Activated CD4-positive, CD25-positive, alpha-beta regulatory T cell treated with anti-CD3 and anti-CD28 coated beads, Interleukin-2, amount 50 U/mL, for 24 hours (primary cell): Measurements from ENCODE around the gene SKAP1.

Experiments
- ATAC-seq, 2 donors: fragments of 150-1000 bp; cut with Tn5 transposase; one replicate each; pipeline ENCODE4 v1.10.0; 2021; ENCODE audit warnings: mild to moderate bottlenecking in 1 of 2, moderate library complexity in 1 of 2

SKAP1 gene

DNA sequence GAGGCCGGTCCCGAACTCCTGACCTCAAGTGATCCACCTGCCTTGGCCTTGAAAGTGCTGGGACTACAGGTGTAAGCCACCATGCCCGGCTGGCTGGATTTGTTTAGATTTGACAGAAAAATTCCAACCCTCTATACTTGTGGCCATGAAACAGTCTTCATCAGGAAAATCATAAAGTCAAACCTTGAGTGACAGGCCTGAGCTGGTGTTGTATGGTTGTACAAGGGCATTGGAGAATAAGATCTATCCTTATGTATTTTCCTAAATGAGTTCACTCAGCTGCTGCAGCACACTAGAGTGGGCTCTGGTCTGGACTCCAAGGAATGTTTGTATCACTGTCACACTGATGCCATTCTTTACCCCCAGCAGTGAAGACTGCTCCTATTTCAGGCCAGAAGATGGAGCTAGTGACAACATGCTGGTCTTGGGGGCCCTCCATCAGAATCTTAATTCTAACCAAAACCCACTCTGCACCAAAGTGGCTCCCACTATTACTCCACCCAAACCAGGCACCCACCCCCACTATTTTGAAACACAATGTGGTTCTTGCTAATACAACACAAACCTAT is 295.0 kb downstream of the SKAP1 start:
- no peak for ATAC-seq

- no peak for ATAC-seq
These were observed 297.6 kb downstream of the SKAP1 start for GRCh38 chr17:48132385-48132784.

GRCh38 chr17:48131216-48131824 is 298.7 kb downstream of the SKAP1 start:
- ATAC-seq, result peak; percentile 79 to 83

DNA sequence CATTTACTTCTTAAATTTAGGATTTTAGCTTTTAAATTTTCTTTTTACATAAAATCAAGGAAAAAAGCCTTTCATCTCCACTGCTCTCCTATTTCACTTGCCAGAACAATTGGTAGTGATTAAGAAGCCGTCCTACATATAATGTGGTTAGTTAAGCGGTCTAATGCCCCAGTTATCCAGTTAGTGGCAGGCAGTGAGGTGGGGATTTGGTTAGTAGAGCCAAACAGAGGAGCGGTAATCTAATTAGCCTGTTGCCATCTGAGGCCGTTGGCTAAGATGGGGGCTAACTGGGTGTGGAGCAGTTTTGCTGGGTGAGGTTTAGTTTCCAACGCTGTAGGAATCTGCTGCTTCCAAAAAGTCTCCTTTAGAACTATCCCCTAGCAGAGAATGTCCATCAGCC is 300.0 kb downstream of the SKAP1 start:
- no peak for ATAC-seq

DNA sequence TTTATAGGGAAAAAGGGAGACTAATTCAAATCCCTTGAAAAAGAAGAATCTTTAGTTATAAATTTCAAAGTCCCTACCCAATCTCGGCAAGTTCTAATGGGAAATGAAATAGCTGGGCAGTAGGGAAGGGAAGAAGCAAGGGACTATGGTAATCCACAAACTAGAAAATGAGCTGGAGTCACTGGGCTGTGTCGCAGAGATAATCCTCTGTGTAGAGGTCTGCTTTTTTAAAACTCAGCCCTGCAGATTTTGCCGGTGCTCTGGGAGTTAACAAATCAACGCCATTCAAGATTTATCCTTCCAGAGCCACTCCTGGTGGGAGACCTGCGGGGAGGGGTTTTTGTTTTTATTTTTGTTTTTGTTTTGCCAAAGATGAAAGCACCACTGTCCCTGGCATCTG is 301.6 kb downstream of the SKAP1 start:
- ATAC-seq, result no peak

GRCh38 chr17:48127371-48128051 is 302.5 kb downstream of the SKAP1 start:
- no peak for ATAC-seq

- no peak for ATAC-seq
These were observed 303.5 kb downstream of the SKAP1 start for GRCh38 chr17:48126532-48126850.

DNA sequence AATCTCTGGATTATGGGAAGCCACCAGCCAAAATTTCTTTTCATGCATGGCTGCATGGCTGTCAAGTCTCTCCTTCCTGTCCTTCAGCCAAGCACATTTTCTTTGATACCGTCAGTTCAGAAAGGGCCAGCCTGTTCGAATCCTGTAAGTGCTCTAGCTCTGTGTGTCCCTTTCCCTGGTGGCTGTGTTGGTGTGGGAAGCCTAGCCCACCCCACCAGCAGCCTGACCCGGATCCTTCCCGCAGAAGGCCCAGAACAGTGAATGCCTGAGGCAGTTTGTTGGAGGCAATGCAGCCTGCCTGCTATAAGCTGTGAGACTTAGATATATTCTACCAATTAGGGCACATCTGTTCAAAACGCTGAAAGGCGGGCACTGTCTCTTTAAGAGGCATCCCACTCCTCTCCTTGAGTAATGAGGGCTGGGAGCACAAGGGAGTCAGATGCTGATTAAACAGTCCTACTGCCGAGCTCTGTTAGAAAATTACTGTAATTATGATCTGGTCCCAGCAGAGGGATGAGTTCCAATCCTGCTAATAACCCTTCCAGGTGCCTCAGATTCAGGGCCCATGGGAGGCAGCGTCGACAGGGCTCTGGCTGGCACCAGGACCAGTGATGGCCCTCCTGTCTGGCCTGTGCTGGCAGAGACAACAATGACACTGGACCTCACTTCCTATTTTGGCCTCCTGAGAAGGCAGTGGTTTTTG is 304.0 kb downstream of the SKAP1 start:
- no peak for ATAC-seq

GRCh38 chr17:48123776-48124388 is 306.1 kb downstream of the SKAP1 start:
- peak in 1 of 2 donors; percentile 27 for ATAC-seq

GRCh38 chr17:48123111-48123510 is 306.9 kb downstream of the SKAP1 start:
- no peak for ATAC-seq

DNA sequence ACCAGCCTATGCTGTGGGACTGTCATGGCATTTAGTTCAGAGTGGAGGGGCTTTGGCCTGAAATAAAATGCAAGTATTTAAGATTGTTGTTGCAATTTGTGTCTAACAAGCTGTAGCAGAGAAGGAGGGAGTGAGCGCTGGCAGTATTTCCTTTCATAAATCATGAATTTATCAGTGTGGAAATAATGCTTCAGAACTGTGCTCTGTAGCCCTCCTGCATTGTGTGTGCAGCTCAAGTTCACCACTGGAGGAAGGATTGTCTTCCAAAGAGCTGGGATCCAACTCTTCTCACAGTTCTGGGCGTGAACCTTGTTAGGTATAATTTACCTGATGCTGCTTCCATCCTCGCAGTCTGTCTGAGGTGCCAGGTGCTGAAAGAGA is 307.4 kb downstream of the SKAP1 start:
- ATAC-seq, result no peak

- no peak for ATAC-seq
These were observed 307.9 kb downstream of the SKAP1 start for GRCh38 chr17:48121923-48122664.

DNA sequence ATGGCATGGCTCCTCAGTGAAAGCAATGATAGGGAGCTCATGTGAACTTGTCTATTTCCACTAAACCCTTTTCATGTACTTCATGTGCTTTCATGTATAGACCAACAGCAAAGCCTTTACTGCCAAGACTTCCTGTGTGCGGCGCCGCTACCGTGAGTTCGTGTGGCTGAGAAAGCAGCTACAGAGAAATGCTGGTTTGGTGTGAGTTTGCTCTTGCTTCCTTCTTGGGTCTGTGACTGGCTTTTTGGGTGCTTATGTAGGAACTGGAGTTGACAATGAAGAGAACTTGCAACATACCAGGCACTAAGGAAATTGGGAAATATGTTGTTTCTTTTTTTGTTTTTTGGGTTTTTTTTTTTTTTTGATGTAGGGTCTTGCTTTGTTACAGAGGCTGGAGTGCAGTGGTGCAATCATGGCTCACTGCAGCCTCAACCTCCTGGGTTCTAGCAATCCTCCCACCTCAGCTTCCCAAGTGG is 316.8 kb downstream of the SKAP1 start:
- peak; percentile 32 to 47 for ATAC-seq

GRCh38 chr17:48111937-48112241 is 318.1 kb downstream of the SKAP1 start:
- ATAC-seq, result no peak

- no peak for ATAC-seq
These were observed 319.3 kb downstream of the SKAP1 start for GRCh38 chr17:48110761-48111160.

DNA sequence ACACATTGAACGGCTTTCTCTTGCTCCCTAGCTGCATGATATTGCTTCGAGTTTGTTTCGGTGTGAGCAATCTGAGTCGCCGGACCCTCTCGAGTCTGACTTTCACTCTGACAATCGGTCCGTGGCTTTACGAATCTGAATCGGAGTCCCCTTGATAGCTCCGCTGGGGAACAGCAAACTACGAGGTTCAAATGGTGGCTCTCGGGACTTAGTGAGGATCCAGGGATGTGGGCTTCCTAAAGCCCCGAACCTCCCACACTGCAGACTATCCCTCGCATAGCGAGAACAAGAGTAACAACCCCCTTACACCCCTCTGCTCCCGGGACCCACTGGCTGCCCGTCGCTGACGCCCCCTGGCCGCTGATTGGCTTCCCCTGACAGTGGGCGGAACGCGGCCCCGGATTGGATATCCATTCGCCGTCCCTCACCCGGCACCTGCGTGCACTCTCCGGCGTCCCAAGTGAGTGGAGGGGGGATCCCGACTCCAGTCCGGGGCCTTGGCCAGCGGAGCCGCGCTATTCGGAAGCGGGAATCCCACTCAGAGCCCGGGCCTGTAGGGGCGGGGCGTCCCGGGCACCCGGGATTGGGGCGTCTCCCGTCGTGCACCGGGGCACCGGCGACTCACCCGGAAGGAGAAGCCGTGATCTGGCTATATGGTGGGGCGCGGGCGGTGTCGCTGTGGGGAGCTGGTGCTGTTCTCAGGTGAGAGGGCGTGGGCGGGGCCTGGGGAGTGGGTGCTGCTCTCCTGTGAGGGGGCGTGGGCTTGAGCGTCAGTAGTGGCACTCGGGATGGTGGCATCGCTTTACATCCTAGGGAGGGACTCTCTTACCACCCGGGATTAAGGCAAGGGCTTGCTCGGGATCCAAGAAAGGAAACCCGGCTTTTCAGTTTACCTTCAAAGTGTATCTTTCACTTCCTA is 322.6 kb downstream of the SKAP1 start, which contains the start of gene SNX11:
TSS of gene SNX11 (plus strand) at position 630 of the 919 bp plus-strand sequence. CDS start 4,278 bp downstream, outside the sequence.
- ATAC-seq, result peak; percentile 91 to 92

- ATAC-seq, result no peak
These were observed 323.2 kb downstream of the SKAP1 start for GRCh38 chr17:48106802-48107136.

- no peak for ATAC-seq
These were observed 325.6 kb downstream of the SKAP1 start for GRCh38 chr17:48104440-48104839.

DNA sequence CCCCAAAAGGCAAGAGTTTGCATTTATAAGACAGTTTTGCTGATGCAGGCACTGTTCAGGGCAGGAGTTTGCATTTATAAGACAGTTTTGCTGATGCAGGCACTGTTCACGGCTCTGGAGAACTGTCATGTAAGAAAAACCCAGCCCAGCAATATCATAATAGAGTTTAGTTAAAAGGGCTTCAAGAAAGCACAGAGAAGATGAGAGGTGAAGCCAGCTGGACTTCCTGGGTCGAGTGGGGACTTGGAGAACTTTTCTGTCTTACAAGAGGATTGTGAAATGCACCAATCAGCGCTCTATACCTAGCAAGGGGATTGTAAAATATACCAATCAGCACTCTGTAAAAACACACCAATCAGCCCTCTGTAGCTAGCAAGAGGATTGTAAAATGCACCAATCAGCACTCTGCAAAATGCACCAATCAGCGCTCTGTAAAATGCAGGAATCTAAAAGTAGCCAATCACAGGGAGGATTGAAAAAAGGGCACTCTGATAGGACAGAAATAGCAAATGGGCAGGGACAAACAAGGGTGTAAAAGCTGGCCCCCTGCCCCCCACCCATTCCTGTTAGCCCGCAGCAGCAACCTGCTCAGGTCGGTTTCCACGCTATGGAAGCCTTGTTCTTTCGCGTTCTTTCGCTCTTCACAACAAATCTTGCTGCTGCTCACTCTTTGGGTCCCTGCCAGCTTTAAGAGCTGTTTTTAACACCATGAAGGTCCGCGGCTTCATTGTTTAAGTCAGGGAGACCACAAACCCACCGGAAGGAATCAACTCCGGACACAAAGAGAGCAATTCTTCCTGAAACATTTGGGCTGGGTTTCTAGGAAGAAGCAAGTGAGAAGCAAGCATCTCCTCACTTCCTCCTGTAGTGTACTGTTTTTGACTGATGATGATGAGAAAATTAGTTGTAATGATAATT is 327.0 kb downstream of the SKAP1 start:
- no peak for ATAC-seq

DNA sequence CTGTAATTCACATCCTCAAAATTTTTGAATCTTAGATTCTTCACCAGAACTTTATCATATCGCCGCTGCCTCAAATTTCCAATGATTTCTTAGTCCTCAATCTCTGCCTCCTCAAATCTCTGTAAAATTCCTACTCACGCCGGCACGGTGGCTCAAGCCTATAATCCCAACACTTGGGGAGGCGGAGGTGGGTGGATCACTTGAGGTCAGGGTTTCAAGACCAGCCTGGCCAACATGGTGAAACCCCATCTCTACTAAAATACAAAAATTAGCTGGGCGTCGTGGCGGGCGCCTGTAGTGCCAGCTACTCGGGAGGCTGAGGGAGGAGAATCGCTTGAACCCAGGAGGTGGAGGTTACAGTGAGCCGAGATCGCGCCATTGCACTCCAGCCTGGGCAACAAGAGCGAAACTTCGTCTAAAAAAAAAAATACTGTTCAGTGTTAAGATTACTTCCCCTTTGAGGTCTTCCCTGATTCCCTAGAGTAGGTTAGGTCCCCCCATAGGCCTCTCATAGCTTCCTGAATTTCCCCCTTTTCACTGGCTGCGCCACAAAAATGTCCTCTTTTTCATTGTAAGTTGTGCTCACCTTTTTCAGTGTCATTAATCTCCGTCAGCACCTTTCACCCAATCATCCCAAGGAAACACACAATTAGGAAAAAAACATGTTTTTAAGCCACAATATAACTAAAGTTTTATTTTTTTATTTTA is 327.8 kb downstream of the SKAP1 start:
- no peak for ATAC-seq
